Measurements from ENCODE around the gene C17orf67.
A peak's percentile ranks its signal among the peaks of the same experiment; 100 is the strongest.

C17orf67 gene

GRCh38 chr17:56810343-56810742, 23.4 kb downstream of the C17orf67 start:
- no peak overlapping the region for H3K27ac ChIP-seq
- DNase-seq (ENCODE audit: low read depth, low spot score), result no peak

GRCh38 chr17:56809820-56810179, 23.9 kb downstream of the C17orf67 start:
- DNase-seq (ENCODE audit: low read depth, low spot score), result no peak

DNA sequence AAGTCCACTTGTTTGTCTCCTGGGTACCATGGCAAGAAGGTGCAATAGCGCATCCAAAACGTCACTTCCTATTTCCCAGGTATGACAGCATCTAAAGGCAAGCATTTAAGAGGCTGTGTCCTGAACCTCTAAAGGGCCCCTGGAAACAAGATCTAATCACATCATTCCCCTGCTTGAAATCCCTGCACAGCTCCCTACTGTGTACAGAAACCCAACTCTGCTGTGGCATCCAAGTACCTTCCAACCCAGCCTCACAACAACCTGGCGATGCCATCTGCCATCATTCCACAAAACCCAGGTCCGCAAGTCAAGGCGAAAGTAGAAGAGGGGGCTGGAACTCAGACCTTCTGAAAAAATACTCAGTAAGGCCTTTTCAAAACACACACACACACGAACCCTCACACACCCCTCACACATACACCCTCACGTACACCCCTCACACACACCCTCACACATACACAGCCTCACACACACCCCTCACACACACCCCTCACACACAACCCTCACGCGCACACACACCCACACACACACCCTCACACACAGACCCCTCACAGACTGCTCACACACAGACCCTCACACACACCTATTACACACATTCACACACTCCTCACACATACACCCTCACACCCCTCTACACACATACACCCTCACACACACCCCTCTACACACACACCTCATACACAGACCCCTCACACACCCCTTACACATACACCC, 24.5 kb downstream of the C17orf67 start:
- no peak for DNase-seq (ENCODE audit: low read depth, low spot score)
- no peak overlapping the region for H3K27ac ChIP-seq

More at GRCh38 chr17:56809820-56810179, 23.9 kb downstream of the C17orf67 start:
- H3K27ac ChIP-seq, result no peak overlapping the region

DNA sequence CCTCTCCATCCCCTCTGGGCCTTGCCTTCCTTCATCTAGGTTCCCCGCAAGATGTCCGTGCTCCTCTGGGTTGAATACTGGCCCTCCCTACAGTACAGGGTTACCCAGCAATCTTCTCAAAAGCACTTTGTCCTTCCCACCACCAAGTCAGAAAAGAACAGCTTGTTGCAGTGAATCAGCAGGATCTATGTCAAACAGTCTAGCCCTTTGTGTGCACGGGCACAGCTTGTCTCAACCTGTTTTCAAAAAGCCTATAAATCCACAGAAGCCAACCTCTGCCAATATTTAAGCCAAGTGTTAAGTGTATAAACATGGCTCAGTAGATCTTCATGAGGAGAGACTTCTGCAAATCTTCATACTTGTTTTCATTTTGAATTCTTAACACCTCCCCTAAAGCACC, 25.2 kb downstream of the C17orf67 start:
- peak overlapping the region; percentile 44 for H3K27ac ChIP-seq
- peak; percentile 79 for DNase-seq (ENCODE audit: low read depth, low spot score)

- no peak for DNase-seq (ENCODE audit: low read depth, low spot score)
- no peak overlapping the region for H3K27ac ChIP-seq
These were observed 26.0 kb downstream of the C17orf67 start for GRCh38 chr17:56807723-56808122.

DNA sequence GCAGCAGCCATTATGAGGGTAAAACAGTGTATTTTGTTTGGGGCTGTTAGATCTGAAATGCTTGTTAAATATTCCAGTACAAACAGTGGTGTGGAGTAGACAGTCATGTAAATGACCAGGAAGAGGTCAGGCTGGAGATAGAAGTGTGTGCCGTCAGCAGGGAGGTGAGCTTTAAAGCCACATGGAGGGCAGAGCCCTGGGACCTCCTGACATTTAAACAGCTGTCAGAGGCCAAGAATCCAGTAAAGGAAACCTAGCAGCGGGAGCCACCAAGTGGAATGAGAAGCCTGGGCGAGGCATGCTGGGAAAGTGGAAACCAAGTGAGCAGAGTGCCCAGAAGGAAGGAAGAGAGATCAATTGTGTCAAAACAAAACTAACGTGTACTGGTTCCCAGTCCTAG, 26.8 kb downstream of the C17orf67 start:
- DNase-seq (ENCODE audit: low read depth, low spot score), result no peak
- no peak overlapping the region for H3K27ac ChIP-seq

DNA sequence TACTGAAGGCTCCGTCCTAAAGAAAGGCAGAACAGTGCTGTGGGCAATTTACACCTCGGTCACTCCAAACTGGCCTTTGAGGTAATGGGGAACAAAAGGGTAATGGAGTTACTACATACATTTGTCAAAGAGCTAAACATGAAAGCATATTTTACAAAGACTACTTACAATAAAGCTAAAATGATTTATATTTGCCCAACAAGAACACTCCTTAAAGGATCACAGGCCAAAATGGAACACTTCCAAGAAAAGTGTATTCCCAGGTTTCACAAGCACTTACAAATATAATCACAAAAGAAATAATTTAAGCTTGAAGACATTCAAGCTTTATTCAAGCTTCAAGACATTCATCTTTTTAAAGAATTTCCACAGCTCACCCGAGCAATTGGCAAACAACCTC, 29.3 kb downstream of the C17orf67 start:
- DNase-seq (ENCODE audit: low read depth, low spot score), result no peak
- no peak overlapping the region for H3K27ac ChIP-seq

DNA sequence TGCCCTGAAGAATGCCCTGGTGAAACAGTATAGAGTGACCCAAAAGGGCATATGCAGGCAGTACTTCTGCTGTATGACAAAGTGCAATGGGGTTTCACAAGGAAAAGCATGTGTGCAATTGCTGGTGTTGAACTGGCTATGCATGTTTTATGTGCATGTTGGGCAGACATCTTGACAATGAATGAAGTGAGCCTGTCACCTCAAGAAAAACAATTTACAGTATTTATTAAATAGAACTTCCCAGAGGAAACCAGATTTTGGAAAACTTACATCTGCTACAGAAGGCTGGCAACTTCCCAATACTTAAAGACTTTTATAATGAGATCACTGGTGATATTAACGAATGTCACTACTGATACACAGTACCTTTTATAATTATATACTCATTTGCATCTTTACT, 30.6 kb downstream of the C17orf67 start:
- no peak overlapping the region for H3K27ac ChIP-seq
- no peak for DNase-seq (ENCODE audit: low read depth, low spot score)

DNA sequence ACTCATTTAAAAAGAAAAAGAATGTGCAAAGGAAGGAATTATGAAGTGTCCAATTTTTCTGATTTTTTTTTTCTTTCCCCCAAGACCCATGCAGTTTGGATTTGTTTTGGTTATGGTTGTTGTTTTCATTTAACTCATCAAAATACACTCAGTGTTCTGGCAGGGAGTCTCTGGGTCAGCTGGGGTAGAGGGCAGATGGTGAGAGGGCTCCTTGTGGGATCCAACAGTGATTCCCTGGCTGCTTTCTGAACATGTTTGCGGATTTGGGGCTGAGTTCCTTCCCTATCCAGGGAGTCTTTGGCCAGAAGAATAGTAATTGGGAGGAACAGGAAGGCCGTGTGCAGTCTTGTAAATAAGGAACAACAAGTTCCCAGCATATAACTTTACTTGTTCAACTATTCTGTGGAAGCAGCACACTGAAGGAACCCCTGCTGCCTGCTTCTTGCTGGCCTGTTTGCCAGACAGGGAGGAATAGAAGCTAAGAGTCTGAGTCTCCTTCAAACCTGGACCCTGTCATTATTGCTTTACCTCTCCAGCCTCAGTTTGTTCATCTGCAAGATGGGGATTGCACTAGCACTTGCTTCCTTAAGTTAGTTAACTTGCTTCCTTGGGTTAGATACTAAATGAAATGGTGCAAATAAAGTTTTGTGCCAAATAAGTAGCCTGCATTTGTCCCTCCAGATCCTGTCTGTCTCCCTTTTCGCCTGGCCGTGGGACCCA, 32.1 kb downstream of the C17orf67 start:
- DNase-seq (ENCODE audit: low read depth, low spot score), result no peak

GRCh38 chr17:56798916-56799315, 34.8 kb downstream of the C17orf67 start:
- DNase-seq (ENCODE audit: low read depth, low spot score), result no peak
- no peak overlapping the region for H3K27ac ChIP-seq

More for the DNA sequence above, 32.1 kb downstream of the C17orf67 start:
- H3K27ac ChIP-seq, result no peak overlapping the region

DNA sequence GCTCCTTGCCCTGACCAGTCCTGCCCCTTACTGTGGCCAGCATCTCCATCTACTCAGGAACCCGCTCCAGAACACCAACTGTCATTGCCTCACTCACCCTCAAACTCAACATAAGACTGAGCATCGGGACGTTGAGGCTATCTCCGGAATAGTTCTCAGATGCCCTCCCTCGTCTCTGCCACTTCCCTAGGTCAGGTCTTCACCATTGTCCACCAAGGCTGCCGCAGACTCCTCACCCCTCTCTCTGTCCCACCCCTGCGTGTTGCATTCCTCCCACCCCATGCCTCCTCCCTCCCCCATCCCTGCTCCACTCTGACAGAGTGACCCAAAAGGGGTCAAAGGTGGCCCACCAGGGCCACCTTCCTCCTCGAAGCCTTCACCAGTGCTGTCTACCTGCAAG, 37.2 kb downstream of the C17orf67 start:
- no peak overlapping the region for H3K27ac ChIP-seq
- no peak for DNase-seq (ENCODE audit: low read depth, low spot score)

- no peak for DNase-seq (ENCODE audit: low read depth, low spot score)
- H3K27ac ChIP-seq, result no peak overlapping the region
These were observed 38.4 kb downstream of the C17orf67 start for GRCh38 chr17:56795221-56795865.

GRCh38 chr17:56793957-56794356, 39.8 kb downstream of the C17orf67 start:
- DNase-seq (ENCODE audit: low read depth, low spot score), result no peak
- no peak overlapping the region for H3K27ac ChIP-seq

- DNase-seq (ENCODE audit: low read depth, low spot score), result no peak
- H3K27ac ChIP-seq, result no peak overlapping the region
These were observed 40.2 kb downstream of the C17orf67 start for GRCh38 chr17:56793531-56793930.

GRCh38 chr17:56792267-56792666, 41.5 kb downstream of the C17orf67 start:
- no peak overlapping the region for H3K27ac ChIP-seq
- DNase-seq (ENCODE audit: low read depth, low spot score), result no peak

- peak; percentile 97 for DNase-seq (ENCODE audit: low read depth, low spot score)
- H3K27ac ChIP-seq, result peak overlapping the region; percentile 94
These were observed 46.7 kb downstream of the C17orf67 start for GRCh38 chr17:56786989-56787482.

DNA sequence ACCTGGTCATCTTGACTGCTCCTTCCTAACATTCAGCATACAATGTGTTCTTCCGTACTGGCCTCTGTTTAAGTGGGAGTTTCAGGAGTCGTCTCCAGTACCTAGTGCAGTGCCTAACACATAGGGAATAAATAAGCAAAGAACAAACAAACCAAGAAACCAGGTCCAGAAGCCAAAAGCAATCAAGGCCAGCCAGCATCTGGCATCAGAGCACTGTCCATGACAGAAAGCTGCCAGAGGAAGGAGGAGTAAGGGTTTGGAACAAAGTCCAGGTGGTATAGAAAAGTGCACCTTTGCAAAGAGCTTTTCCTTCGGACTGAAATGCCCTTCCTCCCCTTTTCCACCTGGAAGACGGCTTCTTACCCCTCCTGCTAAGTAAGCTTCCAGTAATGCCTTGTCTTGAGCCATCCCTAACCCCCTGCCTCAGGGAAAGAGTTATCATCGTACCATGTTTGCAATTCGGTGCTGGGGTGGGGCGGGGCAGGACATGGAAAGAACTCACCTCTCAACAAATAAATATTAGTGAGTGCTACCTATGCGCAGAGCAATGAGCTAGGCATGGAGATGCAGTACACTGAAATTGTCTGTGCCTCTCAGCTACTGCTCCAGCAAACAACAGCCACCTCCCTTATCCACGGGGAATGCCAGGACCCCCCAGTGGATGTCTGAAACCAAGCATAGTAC, 47.6 kb downstream of the C17orf67 start:
- peak overlapping the region; percentile 94 for H3K27ac ChIP-seq
- DNase-seq (ENCODE audit: low read depth, low spot score), result no peak

- peak; percentile 64 for DNase-seq (ENCODE audit: low read depth, low spot score)
- H3K27ac ChIP-seq, result peak overlapping the region; percentile 94
These were observed 48.3 kb downstream of the C17orf67 start for GRCh38 chr17:56785405-56785804.

GRCh38 chr17:56782338-56782737, 51.4 kb downstream of the C17orf67 start:
- DNase-seq (ENCODE audit: low read depth, low spot score), result no peak
- no peak overlapping the region for H3K27ac ChIP-seq

GRCh38 chr17:56781906-56782305, 51.8 kb downstream of the C17orf67 start:
- no peak for DNase-seq (ENCODE audit: low read depth, low spot score)
- H3K27ac ChIP-seq, result no peak overlapping the region
